Measurements from ENCODE around the gene SNRPD1. TPM values are rescaled to one million over a fixed set of nuclear protein-coding genes. Genes with fewer than 3 reads are reported as not detected.

Gene SNRPD1
- total and polyA plus RNA-seq, 9 of the 15 experiments (the other 6 are each of a cell fraction or from before 2014, with no cell fraction given) = 186 to 1,063 (median 313) TPM

- TF ChIP-seq, protein P1, sequence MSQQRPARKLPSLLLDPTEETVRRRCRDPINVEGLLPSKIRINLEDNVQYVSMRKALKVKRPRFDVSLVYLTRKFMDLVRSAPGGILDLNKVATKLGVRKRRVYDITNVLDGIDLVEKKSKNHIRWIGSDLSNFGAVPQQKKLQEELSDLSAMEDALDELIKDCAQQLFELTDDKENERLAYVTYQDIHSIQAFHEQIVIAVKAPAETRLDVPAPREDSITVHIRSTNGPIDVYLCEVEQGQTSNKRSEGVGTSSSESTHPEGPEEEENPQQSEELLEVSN (IDR thresholded peaks at IDR 0.05; ENCODE audit: borderline replicate concordance in 1 of 2, extremely low read depth in 1 of 2, insufficient read depth in 1 of 2, insufficient read length in 1 of 2, low read depth in 1 of 2, low read length in 1 of 2, poor library complexity in 1 of 2, severe bottlenecking in 1 of 2) = peak in 1 of 2 experiments; percentile 19
- TF ChIP-seq ZC3H4 (CRISPR knock-in tag; IDR thresholded peaks at IDR 0.05; ENCODE audit: borderline replicate concordance) = peak; percentile 97; the same call in 1 of the 2 replicates
- TF ChIP-seq, protein P2, sequence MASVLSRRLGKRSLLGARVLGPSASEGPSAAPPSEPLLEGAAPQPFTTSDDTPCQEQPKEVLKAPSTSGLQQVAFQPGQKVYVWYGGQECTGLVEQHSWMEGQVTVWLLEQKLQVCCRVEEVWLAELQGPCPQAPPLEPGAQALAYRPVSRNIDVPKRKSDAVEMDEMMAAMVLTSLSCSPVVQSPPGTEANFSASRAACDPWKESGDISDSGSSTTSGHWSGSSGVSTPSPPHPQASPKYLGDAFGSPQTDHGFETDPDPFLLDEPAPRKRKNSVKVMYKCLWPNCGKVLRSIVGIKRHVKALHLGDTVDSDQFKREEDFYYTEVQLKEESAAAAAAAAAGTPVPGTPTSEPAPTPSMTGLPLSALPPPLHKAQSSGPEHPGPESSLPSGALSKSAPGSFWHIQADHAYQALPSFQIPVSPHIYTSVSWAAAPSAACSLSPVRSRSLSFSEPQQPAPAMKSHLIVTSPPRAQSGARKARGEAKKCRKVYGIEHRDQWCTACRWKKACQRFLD (CRISPR knock-in tag; IDR thresholded peaks at IDR 0.05) = peak; percentile 36; the same call in 1 of the 2 replicates
- peak; percentile 19 for TF ChIP-seq PRPF4 (IDR thresholded peaks at IDR 0.05; ENCODE audit: insufficient read depth, low read depth, low read length, poor library complexity, severe bottlenecking)
- peak in 1 of 2 experiments; percentile 40; a peak in 1 of 4 replicates for TF ChIP-seq FOXA3 (CRISPR knock-in tag; conservative IDR thresholded peaks at IDR 0.05 in 1 of 2, IDR thresholded peaks at IDR 0.05 in 1 of 2)
- no peak for TF ChIP-seq TEAD4 (IDR thresholded peaks at IDR 0.05; ENCODE audit: low read length)
- TF ChIP-seq TEAD4 (CRISPR knock-in tag; IDR thresholded peaks at IDR 0.05; ENCODE audit: borderline replicate concordance) = 0 out of 2 replicates have a peak, but pooled peaks have one; percentile 18
- TF ChIP-seq ID3 (CRISPR knock-in tag; IDR thresholded peaks at IDR 0.05) = no peak
- TF ChIP-seq ID3 (tag; IDR thresholded peaks at IDR 0.05) = 0 out of 2 replicates have a peak, but pooled peaks have one; percentile 37
- 0 out of 6 replicates have a peak, but pooled peaks of 1 of the 3 experiments have one; percentile 24 for TF ChIP-seq ZBTB11 (CRISPR knock-in tag; IDR thresholded peaks at IDR 0.05)
- TF ChIP-seq TFAM (CRISPR knock-in tag; conservative IDR thresholded peaks at IDR 0.05) = no peak
- no peak for TF ChIP-seq NEUROD1 (IDR thresholded peaks at IDR 0.05; ENCODE audit: borderline replicate concordance, low read depth, low read length, partially characterized antibody)
- TF ChIP-seq RB1 (IDR thresholded peaks at IDR 0.05; ENCODE audit: low read depth) = peak; percentile 32; the same call in 1 of the 2 replicates
- TF ChIP-seq MYC (IDR thresholded peaks at IDR 0.05; ENCODE audit: low read depth, low read length) = peak; percentile 23; the same call in 1 of the 2 replicates
- peak; percentile 83; the same call in 1 of the 2 replicates for TF ChIP-seq MYC (CRISPR knock-in tag; IDR thresholded peaks at IDR 0.05; ENCODE audit: borderline replicate concordance, low read depth)
- TF ChIP-seq ZNF197 (CRISPR knock-in tag; IDR thresholded peaks at IDR 0.05; ENCODE audit: low read depth) = no peak
- TF ChIP-seq ARNT (IDR thresholded peaks at IDR 0.05) = 0 out of 4 replicates have a peak, but pooled peaks of 1 of the 2 experiments have one; percentile 59
- no peak for TF ChIP-seq KAT8 (IDR thresholded peaks at IDR 0.05; ENCODE audit: low read depth)
These were observed 12.3 kb upstream of the SNRPD1 start (continued) for GRCh38 chr18:21599585-21600525.

Measured in K562 (cell line).